PFSK-1 (cell line): ENCODE measurements around the gene RPL29.

Experiments
- POLR2AphosphoS5 ChIP-seq: IDR thresholded peaks from 2 replicates; pipeline ENCODE4 v1.6.1; 2012; ENCODE audit warnings: low read depth, mild to moderate bottlenecking, control low read depth, low read length, moderate library complexity
- SIN3A ChIP-seq: IDR thresholded peaks from 2 replicates; pipeline ENCODE4 v1.6.1; 2012; ENCODE audit warnings: mild to moderate bottlenecking, low read length, moderate library complexity, borderline replicate concordance; ENCODE audit not compliant: insufficient read depth
- TF ChIP-seq, protein P1 (sequence below), 2 experiments: IDR thresholded peaks; 2 replicates each; pipeline versions ENCODE4 v1.6.1 to v1.8.0; 2011 to 2012; ENCODE audit warnings: low read depth in 2 of 2, low read length in 2 of 2, control low read depth in 1 of 2, inconsistent platforms in 1 of 2, mild to moderate bottlenecking in 1 of 2, moderate library complexity in 1 of 2; ENCODE audit not compliant: insufficient read depth in 1 of 2

DNA sequence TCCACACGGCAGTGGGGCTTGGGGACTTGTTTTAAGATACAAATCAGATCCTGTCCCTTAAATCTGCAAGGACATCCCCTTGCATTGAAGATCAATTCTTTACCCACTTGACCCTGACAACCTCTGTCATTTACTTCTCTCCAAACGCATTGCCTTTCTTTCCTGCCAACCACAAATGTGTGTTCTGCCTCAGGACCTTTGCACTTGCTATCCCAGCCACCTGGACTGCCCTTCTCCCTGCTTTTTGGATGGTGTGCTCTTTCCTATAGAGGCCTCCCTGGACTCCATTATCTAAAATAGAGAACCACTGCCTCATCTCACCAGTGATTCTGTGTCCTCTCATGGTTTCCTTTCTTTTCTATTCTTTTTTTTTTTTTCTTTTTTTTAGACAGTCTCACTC lies 1.5 kb upstream of the RPL29 start:
- no peak for TF ChIP-seq SIN3A
- no peak for TF ChIP-seq POLR2AphosphoS5
- TF ChIP-seq, protein P1, sequence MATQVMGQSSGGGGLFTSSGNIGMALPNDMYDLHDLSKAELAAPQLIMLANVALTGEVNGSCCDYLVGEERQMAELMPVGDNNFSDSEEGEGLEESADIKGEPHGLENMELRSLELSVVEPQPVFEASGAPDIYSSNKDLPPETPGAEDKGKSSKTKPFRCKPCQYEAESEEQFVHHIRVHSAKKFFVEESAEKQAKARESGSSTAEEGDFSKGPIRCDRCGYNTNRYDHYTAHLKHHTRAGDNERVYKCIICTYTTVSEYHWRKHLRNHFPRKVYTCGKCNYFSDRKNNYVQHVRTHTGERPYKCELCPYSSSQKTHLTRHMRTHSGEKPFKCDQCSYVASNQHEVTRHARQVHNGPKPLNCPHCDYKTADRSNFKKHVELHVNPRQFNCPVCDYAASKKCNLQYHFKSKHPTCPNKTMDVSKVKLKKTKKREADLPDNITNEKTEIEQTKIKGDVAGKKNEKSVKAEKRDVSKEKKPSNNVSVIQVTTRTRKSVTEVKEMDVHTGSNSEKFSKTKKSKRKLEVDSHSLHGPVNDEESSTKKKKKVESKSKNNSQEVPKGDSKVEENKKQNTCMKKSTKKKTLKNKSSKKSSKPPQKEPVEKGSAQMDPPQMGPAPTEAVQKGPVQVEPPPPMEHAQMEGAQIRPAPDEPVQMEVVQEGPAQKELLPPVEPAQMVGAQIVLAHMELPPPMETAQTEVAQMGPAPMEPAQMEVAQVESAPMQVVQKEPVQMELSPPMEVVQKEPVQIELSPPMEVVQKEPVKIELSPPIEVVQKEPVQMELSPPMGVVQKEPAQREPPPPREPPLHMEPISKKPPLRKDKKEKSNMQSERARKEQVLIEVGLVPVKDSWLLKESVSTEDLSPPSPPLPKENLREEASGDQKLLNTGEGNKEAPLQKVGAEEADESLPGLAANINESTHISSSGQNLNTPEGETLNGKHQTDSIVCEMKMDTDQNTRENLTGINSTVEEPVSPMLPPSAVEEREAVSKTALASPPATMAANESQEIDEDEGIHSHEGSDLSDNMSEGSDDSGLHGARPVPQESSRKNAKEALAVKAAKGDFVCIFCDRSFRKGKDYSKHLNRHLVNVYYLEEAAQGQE (IDR thresholded peaks at IDR 0.05; ENCODE audit: insufficient read depth in 1 of 2, low read depth in 2 of 2, low read length in 2 of 2) = no peak
